GM15510 (cell line): ENCODE data around the gene NELL1.

Experiments used
- POLR2A ChIP-seq: IDR thresholded peaks from 3 replicates; pipeline ENCODE4 v1.6.1; 2011; ENCODE audit warnings: borderline replicate concordance; ENCODE audit not compliant: insufficient read length; ENCODE audit errors: extremely low read depth

Gene NELL1

GRCh38 chr11:21470521-21470920, 801.1 kb downstream of the NELL1 start:
- TF ChIP-seq POLR2A = no peak

- no peak for TF ChIP-seq POLR2A
These were observed 802.9 kb downstream of the NELL1 start for GRCh38 chr11:21472261-21472660.

- TF ChIP-seq POLR2A = no peak
These were observed 805.1 kb downstream of the NELL1 start for GRCh38 chr11:21474529-21474928.

GRCh38 chr11:21475276-21475675, 805.9 kb downstream of the NELL1 start:
- no peak for TF ChIP-seq POLR2A

GRCh38 chr11:21476588-21476987, 807.2 kb downstream of the NELL1 start:
- no peak for TF ChIP-seq POLR2A

- no peak for TF ChIP-seq POLR2A
These were observed 810.9 kb downstream of the NELL1 start for GRCh38 chr11:21480240-21480639.

- no peak for TF ChIP-seq POLR2A
These were observed 811.9 kb downstream of the NELL1 start for GRCh38 chr11:21481255-21481654.

- TF ChIP-seq POLR2A = no peak
These were observed 814.7 kb downstream of the NELL1 start for GRCh38 chr11:21484039-21484438.

GRCh38 chr11:21485006-21485405, 815.6 kb downstream of the NELL1 start:
- TF ChIP-seq POLR2A = no peak

GRCh38 chr11:21485426-21485825, 816.0 kb downstream of the NELL1 start:
- no peak for TF ChIP-seq POLR2A

- TF ChIP-seq POLR2A = no peak
These were observed 820.2 kb downstream of the NELL1 start for GRCh38 chr11:21489416-21490115.

- no peak for TF ChIP-seq POLR2A
These were observed 823.5 kb downstream of the NELL1 start for GRCh38 chr11:21492931-21493330.

- TF ChIP-seq POLR2A = no peak
These were observed 825.6 kb downstream of the NELL1 start for GRCh38 chr11:21494946-21495345.

- no peak for TF ChIP-seq POLR2A
These were observed 826.5 kb downstream of the NELL1 start for GRCh38 chr11:21495879-21496278.

GRCh38 chr11:21501245-21501644, 831.9 kb downstream of the NELL1 start:
- no peak for TF ChIP-seq POLR2A

GRCh38 chr11:21505070-21505469, 835.7 kb downstream of the NELL1 start:
- TF ChIP-seq POLR2A = no peak
